HepG2 (cell line): ENCODE results near the gene LYPD3. TPM values are rescaled to one million over a fixed set of nuclear protein-coding genes. Genes with fewer than 3 reads are reported as not detected.

Experiments
- ASH2L ChIP-seq: fragments of 300-600, 200-600 bp; sonication (generic); IDR thresholded peaks from 2 replicates; pipeline ENCODE4 v1.7.0; 2017; ENCODE audit warnings: low read depth, mild to moderate bottlenecking, moderate library complexity, mixed read lengths, low read length; ENCODE audit not compliant: insufficient read length
- DZIP1 ChIP-seq: sonication (generic); formaldehyde crosslinking; IDR thresholded peaks from 2 replicates; pipeline ENCODE4 v1.5.0; 2020; ENCODE audit warnings: mild to moderate bottlenecking, missing genetic modification reagents
- E2F5 ChIP-seq: sonication (generic); formaldehyde crosslinking; conservative IDR thresholded peaks from 2 replicates; pipeline ENCODE4 v1.4.0; 2020; ENCODE audit warnings: missing genetic modification reagents
- KMT2B ChIP-seq: IDR thresholded peaks from 2 replicates; pipeline ENCODE4 v1.6.1; 2016; ENCODE audit warnings: missing genetic modification reagents, missing compliant biosample characterization
- MXD4 ChIP-seq: IDR thresholded peaks from 2 replicates; pipeline ENCODE4 v1.6.1; 2016; ENCODE audit warnings: mild to moderate bottlenecking, missing biosample characterization, missing genetic modification reagents
- NCOA1 ChIP-seq: sonication (generic); formaldehyde crosslinking; IDR thresholded peaks from 2 replicates; pipeline ENCODE4 v1.9.0; 2021; ENCODE audit warnings: missing genetic modification reagents
- RXRB ChIP-seq: IDR thresholded peaks from 2 replicates; pipeline ENCODE4 v1.6.1; 2016; ENCODE audit warnings: borderline replicate concordance, missing genetic modification reagents, missing compliant biosample characterization
- TARDBP ChIP-seq: sonication (generic); formaldehyde crosslinking; IDR thresholded peaks from 2 replicates; pipeline ENCODE4 v1.8.0; 2022; ENCODE audit warnings: mild to moderate bottlenecking, missing genetic modification reagents
- ZBTB49 ChIP-seq: sonication (generic); formaldehyde crosslinking; IDR thresholded peaks from 2 replicates; pipeline ENCODE4 v1.4.0; 2020; ENCODE audit warnings: missing genetic modification reagents, borderline replicate concordance
- ZNF138 ChIP-seq: sonication (generic); formaldehyde crosslinking; IDR thresholded peaks from 2 replicates; pipeline ENCODE4 v1.5.0; 2020; ENCODE audit warnings: mild to moderate bottlenecking, low read depth, missing genetic modification reagents
- ZNF234 ChIP-seq: sonication (generic); formaldehyde crosslinking; conservative IDR thresholded peaks from 2 replicates; pipeline ENCODE4 v1.5.1; 2020; ENCODE audit warnings: mild to moderate bottlenecking, missing genetic modification reagents
- ZNF280B ChIP-seq: sonication (generic); formaldehyde crosslinking; IDR thresholded peaks from 2 replicates; pipeline ENCODE4 v1.5.0; 2020; ENCODE audit warnings: missing genetic modification reagents, mild to moderate bottlenecking, borderline replicate concordance
- ZNF569 ChIP-seq: sonication (generic); formaldehyde crosslinking; IDR thresholded peaks from 2 replicates; pipeline ENCODE4 v1.5.0; 2020; ENCODE audit warnings: mild to moderate bottlenecking, missing genetic modification reagents, moderate library complexity, borderline replicate concordance
- ZNF574 ChIP-seq: sonication (generic); formaldehyde crosslinking; IDR thresholded peaks from 2 replicates; pipeline ENCODE4 v1.4.0; 2020; ENCODE audit warnings: missing genetic modification reagents
- ZNF703 ChIP-seq: sonication (generic); formaldehyde crosslinking; IDR thresholded peaks from 2 replicates; pipeline ENCODE4 v1.5.1; 2020; ENCODE audit warnings: missing genetic modification reagents, mild to moderate bottlenecking, moderate library complexity, borderline replicate concordance
- ZNF850 ChIP-seq: sonication (generic); formaldehyde crosslinking; conservative IDR thresholded peaks from 2 replicates; pipeline ENCODE4 v1.9.0; 2021; ENCODE audit warnings: mild to moderate bottlenecking, missing genetic modification reagents
- polyA plus RNA-seq, 8 experiments: library from polyadenylated mRNA; depleted of rRNA in 3 of 8; stranded (reverse) in 7 of 8; unstranded in 1 of 8; fragments of >200 nt; fragmentation: Illumina TruSeq in 4 of 8; extraction: Trizol in 4 of 8; gene quantifications; 2 replicates each; pipeline versions ENCODE4 v1.2.1 to v1.2.3, GENCODE V29; 2011 to 2016; ENCODE audit warnings: low read depth in 4 of 8, missing spikeins in 1 of 8, mixed read lengths in 1 of 8; ENCODE audit not compliant: insufficient read depth in 1 of 8
- total RNA-seq, 5 experiments: library from RNA; depleted of rRNA; stranded (reverse); fragments of >200 nt; fragmentation: Illumina TruSeq; extraction: Trizol; gene quantifications; 2 replicates each; pipeline ENCODE4 v1.2.3, GENCODE V29; 2016; ENCODE audit warnings: low read depth in 1 of 5

Gene LYPD3
- total and polyA plus RNA-seq, 2 of the 13 experiments (the other 11 are each of a cell fraction or from before 2014, with no cell fraction given) = 0.51 to 1.5 TPM

- TF ChIP-seq E2F5 (CRISPR knock-in tag) (no peak), NCOA1 (CRISPR knock-in tag) (no peak), ASH2L (no peak), ZNF234 (CRISPR knock-in tag) (no peak), ZNF280B (peak; percentile 33; the same call in 1 of the 2 replicates), RXRB (CRISPR knock-in tag) (no peak), ZNF569 (CRISPR knock-in tag) (no peak), ZBTB49 (no peak), MXD4 (no peak), ZNF850 (CRISPR knock-in tag) (no peak), KMT2B (CRISPR knock-in tag) (no peak), ZNF138 (CRISPR knock-in tag) (no peak), TARDBP (CRISPR knock-in tag) (no peak), DZIP1 (CRISPR knock-in tag) (no peak), ZNF574 (peak; percentile 23), ZNF703 (CRISPR knock-in tag) (no peak)
These were observed 2.5 kb downstream of the LYPD3 start (continued) for GRCh38 chr19:43462785-43463380.
